Amygdala (tissue), 56 donors: ENCODE measurements around the gene NKD2.
"Not testable (repeated sequence)": the region's sequence is repeated elsewhere in the genome, so short reads cannot be mapped to it uniquely, and the experiment has no call there.

Experiments
- DNase-seq, 56 donors: peaks; one replicate each; lab custom pipeline; 2025; lab: John Stamatoyannopoulos, UW

The NKD2 gene

GRCh38 chr5:999032-999501 is 9.5 kb upstream of the NKD2 start:
- DNase-seq, result no peak

GRCh38 chr5:999724-1000123 is 8.9 kb upstream of the NKD2 start:
- no peak for DNase-seq

- DNase-seq, result no peak
Measured at GRCh38 chr5:1000329-1000728, 8.3 kb upstream of the NKD2 start.

- not testable (repeated sequence) for DNase-seq
Measured at GRCh38 chr5:1000831-1001230, 7.8 kb upstream of the NKD2 start.

DNA sequence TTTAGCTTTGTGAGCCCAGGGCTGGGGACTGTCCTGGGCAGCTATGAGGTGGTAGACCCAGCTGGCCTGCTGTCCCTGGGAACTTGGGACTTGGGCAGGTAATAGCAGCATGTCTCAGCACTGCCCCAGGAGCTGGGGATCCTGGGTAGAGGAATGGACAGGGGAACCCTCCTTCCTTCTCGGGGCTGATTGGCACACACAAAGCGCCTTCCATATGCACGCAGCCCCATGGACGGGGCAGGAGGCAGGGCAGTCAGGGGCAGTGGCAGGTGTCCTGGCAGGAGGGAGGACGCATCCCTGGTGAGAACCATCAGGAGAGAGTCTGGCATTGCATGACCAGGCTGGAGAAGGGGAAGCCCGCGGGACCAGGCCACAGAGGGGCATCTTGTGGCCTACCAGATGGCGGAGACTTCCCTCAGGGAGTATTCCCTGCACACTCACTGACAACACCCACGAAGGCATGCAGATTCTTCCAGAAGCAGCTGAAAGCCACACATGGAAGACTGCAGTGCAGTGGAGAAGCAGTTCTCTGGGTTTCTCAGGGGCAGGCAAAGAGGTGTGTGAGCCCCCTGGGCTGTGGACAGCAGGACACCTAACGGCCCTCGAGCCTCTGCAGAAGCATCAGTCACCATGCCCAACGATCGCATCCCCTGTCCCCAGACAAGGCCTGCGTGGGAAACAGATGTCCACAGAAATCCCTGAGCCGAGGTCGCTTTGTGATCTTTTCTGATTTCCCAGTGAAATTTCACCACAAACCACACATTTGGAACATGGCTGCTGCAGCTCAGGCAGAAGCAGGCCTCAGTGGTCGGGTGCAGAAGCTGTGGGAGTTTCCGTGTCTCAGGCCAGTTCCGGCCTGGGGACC is 7.0 kb upstream of the NKD2 start:
- DNase-seq, result no peak

DNA sequence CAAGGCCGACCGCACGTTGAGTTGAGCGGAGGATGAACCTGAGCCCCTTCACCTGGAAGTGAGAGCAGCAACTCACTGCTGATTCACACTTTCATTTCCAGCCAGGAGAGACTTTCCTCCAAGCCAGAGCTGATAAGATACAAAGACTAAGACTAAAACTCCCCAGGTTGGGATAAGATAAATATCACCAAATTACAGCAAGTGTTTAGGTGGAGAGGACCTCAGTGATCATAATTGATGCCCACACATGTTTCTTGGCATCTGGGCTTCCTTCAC is 6.4 kb upstream of the NKD2 start:
- DNase-seq, result no peak

DNA sequence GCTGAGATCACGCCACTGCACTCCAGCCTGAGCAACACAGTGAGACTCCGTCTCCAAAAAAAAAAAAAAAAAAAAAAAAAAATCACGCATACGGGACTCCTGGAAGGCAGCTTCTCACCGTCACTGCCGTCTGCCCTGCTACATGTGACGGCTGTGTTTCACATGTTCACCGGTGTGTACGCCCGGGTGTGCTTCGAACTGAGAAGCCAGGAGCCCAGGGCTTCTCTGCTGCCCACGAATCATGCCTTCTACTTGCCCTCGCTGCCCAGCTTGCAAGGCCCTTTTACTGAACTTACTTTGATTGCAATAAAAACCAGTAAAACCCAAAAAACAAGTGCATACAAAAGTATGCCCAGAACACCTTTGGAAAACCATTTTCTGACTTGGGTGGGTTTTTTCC is 5.8 kb upstream of the NKD2 start:
- no peak for DNase-seq

- peak in 2 of 56 donors; percentile 16 to 22 for DNase-seq
Measured at GRCh38 chr5:1003296-1003937, 5.2 kb upstream of the NKD2 start.

GRCh38 chr5:1004461-1005248 is 3.9 kb upstream of the NKD2 start:
- peak in 10 of 56 donors; percentile 12 to 55 (median 22) for DNase-seq

DNA sequence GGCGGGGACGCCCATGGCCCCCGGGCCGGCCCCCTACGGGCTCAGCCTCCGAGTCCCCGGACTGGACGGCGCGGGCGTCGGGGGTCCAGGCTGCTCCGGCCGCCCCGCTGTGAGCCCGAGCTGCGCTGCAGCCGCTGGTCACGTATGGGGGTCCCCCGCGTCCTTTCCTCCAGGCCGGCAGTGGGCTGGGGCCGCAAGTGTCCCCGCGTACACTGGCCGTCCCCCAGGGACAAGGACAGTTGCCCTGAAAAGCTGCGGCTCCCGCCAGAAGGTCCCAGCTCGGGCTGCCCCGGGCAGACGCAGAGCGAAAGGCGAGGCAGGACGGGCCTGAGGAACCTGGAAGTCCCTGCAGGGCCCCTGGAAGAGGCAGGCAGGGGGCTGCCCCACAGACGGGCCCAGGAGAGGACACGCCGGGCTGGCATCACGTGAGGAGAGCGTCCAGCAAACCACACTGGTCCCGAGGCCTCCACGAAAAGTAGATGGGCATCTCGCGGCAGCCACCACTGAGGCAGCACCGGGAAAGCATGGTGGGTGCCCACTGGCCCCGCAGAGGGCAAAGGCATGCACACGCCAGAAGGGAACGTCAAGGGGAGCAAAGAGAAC is 3.3 kb upstream of the NKD2 start:
- no peak for DNase-seq

GRCh38 chr5:1005904-1006655 is 2.5 kb upstream of the NKD2 start:
- DNase-seq, result no peak

DNA sequence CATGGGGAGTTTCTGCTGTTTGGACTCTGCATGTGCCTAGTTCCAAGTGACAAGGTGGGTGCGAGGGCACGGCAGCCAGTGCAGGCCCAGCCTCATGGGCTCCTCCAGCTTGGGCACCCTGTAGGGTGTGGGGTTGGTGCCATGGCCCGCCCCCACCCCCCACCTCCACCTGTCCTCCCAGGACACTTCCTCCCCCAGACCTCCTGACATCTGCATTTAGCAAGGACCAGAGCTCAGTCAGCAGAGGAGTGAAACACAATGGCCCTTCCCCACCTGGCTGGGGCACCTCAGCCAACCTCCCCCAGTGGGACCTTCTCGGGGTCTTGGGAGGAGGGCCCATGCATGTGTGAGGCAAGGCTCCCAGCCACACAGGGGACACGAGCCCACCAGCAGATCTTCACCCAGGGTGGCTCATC is 1.9 kb upstream of the NKD2 start:
- DNase-seq, result no peak

GRCh38 chr5:1007221-1007680 is 1.4 kb upstream of the NKD2 start:
- no peak for DNase-seq

DNA sequence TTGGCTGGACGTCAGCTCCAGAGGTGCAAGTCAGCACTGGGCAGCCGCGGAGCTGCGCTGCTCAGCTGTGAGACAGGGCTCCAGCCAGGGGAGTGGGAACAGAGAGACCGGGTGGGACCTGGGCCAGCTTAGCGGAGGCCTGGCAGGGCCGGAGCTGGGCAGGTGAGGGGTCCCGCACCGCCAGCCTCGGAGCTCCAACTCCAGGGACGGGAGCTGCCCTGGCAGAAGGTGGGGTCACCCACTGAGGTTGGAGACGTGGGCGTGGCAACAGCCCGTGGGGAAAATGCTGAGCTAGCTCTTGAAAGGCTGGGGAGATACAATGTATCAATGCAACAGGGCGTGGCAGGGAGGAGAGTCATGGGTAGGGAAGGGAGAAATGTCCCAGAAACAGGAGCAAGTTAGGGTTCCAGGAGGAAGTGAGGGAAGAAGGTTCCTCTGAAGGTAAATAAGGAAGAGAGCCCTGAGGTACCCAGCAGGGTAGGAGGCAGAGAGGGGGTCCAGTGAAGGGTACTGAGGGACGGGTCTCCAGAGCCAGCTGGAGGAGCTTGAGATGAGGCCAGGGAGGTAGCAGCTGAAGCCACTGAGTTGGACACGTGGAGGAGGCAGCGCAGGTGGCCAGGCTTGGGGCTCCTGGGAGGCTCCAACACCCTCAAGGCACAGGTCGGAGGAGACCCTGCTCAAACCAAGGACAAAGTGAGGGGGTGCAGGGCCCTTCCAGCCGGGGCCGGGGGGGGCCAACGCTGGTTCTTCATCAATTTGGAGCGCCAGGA is 736 bp upstream of the NKD2 start:
- no peak for DNase-seq

- DNase-seq, result no peak
Measured at GRCh38 chr5:1009359-1010180, 968 bp downstream of the NKD2 start.

- DNase-seq, result no peak
Measured at GRCh38 chr5:1010181-1010510, 1.5 kb downstream of the NKD2 start.

GRCh38 chr5:1010641-1011046 is 2.0 kb downstream of the NKD2 start:
- DNase-seq, result no peak

DNA sequence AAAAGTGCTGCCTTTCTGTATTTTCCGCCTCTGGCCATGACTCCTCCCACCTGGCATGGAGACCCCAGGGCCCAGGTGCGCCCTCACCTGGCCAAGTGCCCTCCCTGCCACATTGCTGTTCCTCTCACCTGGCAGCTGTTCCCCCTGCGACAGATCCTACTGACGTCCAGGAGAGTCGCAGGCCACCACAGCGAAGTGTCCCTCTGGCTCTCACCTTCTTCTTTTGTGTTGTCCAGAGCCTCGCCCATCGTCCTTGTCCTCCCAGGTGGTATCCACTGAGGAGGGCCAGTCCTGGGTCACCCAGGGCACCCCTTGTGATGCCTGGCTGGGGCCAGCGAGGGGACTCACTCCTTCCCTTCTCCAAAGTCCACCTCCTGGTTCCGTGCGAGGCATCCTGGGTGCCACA is 2.6 kb downstream of the NKD2 start:
- DNase-seq, result no peak
